OCI-M1 (cell line): ENCODE data around the gene ZER1.
"Not testable (repeated sequence)": the region's sequence is repeated elsewhere in the genome, so short reads cannot be mapped to it uniquely, and the experiment has no call there.

Experiments
- DNase-seq: peaks from one replicate; lab custom pipeline; 2025; lab: John Stamatoyannopoulos, UW

ZER1 gene

DNA sequence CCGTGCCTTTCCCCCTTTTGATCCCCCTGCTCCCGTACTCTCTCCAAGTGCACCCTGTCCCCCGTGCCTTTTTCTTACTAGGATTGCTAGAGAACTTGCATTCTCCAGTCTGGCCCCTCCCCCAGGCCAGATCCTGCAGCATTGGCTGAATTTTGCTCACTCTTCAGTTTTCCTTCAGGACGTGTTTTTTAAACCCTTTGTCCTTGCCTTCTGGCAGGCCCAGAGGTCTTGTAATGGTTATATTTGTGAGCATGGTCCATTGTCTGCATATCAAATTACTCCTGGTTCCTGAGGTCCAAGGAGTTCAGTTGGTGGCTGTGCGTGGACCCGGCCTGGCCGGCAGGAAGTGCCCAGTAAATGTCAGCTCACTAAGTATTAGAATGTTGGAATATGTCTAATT, 15.9 kb upstream of the ZER1 start:
- peak; percentile 12 for DNase-seq

DNA sequence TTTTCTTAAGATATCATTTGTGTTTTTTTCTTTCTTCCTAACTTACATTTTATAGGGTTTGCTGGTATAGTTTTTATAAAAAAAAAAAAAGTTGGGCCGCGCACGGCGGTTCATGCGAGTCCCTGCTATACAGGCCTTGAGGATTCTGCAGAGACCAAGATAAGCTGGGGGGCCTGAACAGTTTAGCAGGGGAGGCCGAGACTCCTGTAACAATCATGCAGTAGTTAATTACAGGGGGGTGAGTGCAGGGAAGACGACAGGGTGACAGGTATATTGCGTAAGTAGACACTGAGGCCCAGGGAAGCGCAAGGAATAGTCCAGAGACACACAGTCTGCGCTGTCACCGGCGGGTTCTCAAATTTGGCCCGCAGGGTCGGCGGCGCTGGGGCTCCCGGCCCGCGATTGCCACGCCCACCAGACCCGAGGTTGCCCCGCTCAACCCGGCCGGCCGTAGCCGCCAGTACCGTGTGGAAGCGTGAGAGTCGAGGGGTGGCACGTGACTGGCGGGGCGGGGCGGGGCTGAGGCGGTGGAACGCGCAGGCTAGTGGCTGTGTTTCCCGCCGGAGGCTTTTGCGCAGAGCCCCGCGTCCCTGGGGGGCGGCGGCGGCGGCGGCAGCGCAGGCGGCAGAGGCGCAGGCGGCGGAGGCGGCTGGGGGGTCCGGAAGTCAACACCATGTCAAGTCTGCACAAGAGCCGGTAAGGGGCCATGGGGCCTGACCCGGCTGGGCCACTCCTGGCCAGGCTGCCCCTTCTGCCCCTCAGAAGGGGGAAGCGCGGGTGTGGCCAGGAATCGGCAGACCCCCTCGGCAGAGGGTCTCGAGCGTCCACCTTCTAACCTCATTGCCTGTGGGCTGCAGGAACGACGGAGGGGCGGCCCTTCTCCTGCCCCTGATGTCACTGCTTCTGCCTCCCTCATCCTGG, 15.2 kb upstream of the ZER1 start, which contains the start of gene TBC1D13:
TBC1D13 (plus strand) TSS at position 573 of the 921 bp plus-strand sequence; CDS start at position 674, 101 bp downstream.
- peak; percentile 92 for DNase-seq

DNA sequence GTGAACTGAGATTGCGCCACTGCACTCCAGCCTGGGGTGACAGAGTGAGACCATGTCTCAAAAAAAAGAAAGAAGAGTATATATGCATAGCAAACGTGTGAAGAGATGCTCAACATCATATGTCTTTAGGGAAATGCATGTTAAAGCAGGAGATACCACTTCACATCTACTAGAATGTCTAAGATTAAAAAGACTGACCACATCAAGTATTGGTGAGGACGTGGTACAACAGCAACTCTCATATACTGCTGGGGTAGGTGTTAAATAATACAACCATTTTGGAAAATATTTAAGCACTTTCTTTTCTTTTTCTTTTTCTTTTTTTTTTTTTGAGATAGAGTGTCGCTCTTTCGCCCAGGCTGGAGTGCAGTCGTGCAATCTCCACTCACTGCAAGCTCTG, 13.7 kb upstream of the ZER1 start:
- DNase-seq = no peak

DNA sequence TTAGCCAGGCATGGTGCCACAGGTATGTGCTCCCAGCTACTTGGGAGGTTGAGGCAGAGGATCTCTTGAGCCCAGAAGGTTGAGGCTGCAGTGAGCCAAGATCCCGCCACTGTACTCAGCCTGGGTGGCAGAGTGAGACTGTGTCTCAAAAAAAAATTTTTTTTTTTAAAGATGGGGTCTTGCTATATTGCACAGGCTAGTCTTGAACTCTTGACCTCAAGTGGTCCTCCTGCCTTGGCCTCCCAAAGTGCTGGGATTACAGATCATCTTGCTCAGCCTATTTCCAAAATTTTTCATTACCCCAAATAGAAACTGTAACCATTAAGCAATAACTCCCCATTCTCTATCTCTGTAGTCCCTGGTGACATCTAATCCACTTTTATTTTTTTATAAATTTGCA, 10.9 kb upstream of the ZER1 start:
- no peak for DNase-seq

DNA sequence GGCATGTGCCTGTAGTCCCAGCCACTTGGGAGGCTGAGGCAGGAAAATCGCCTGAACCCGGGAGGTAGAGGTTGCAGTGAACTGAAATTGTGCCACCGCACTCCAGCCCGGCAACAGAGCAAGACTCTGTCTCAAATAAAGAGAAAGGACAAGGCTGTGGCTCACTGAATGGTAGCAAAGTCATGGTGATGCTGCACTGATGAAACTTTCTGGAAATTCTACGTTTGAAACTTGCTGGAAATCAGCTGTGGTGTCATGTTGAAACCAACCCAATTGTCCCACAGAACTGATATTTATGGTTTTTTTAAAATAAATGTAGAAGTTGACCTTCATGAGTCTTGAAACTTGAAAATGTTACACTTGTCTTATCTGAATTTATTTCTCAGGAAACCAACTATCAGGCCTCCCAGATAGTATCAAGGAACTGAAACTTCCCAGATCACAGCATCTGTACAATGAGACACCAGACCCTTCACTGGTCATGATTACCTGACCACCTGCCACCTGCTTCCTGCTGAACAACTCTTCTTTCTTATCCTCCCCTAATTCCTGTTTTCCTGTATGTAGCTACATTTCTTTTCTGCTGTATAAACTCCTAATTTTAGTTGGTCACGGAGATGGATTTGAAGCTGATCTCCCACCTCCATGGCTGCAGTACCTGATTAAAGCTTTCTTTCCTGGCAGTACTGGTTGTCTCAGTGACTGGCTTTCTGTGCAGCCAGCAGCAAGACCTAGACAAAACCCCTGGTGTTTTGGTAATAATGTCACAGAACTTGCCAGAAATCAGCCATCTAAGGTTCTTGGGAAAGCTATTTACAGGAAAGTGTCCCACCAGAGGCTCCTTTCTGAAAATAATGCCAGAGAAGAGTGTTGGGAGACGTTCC, 9.7 kb upstream of the ZER1 start:
- DNase-seq = peak; percentile 36

DNA sequence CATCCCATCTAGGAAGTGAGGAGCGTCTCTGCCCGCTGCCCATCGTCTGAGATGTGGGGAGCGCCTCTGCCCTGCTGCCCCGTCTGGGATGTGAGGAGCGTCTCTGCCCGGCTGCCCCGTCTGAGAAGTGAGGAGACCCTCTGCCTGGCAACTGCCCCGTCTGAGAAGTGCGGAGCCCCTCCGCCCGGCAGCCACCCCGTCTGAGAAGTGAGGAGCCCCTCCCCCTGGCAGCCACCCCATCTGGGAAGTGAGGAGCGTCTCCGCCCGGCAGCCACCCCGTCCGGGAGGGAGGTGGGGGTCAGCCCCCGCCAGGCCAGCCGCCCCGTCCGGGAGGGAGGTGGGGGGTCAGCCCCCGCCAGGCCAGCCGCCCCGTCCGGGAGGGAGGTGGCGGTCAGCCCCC, 8.4 kb upstream of the ZER1 start:
- DNase-seq = not testable (repeated sequence)

DNA sequence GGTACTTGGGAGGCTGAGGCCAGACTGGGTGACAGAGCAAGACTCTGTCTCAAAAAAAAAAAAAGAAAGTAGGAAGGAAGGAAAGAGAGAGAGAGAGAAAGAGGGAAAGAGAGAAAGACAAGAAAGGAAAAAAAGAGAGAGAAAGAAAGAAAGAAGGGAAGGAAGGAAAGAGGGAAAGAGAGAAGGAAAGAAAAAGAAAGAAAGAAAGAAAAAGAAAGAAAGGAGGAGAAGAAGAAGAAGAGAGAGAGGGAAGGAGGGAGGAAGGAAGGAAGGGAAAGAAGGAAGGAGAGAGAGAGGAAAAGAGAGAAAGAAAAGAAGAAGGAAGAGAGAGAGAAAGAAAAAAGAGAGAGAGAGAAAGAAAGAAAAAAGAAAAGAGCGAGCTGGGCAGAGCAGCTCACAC, 3.1 kb upstream of the ZER1 start:
- no peak for DNase-seq

DNA sequence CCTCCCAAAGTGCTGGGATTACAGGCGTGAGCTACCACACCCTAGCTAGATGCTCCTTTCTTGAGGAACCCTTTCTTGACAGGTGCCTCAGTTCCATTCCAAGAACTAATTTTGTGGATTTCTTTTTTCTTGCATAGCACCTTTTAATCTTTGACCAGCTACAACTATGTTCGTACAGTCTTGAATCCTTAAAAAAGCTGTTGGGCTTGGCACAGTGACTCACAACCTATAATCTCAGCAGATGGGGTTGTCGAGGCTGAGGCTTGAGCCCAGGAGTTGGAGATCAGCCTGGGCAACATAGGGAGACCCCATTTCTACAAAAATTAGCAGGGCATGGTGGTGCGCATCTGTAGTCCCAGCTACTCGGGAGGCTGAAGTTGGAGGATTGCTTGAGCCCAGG, 1.3 kb upstream of the ZER1 start:
- DNase-seq = no peak

DNA sequence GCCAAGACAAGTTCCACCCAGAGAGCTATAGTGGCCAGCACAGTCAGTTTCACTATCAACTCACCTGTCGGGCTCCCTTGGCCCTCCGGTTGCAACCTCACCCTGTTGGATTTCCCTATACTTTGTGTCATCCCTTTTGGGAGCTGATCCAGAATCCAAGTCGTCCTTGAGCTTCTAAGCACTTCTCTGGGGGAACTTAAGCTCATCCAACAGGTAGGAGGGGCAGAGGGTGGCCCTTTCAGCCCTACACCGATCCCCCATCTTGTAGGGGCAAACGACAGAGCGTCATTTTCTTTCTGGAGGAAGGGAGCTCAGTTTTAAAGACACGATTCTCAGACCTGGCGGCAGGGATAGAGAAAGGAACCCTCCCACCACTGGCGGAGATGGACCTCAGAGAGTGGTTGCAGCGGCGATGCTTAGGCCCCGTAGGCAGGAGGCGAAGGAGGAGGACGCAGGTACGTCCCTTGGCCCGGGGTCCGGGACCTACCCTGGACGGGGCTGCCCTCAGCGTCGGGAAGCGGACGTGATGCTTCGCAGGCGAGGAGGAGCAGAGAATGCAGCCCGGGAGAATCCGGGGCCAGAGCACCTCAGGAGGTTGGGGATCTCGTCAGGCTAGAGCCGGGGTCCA, 519 bp downstream of the ZER1 start:
- peak; percentile 56 for DNase-seq

DNA sequence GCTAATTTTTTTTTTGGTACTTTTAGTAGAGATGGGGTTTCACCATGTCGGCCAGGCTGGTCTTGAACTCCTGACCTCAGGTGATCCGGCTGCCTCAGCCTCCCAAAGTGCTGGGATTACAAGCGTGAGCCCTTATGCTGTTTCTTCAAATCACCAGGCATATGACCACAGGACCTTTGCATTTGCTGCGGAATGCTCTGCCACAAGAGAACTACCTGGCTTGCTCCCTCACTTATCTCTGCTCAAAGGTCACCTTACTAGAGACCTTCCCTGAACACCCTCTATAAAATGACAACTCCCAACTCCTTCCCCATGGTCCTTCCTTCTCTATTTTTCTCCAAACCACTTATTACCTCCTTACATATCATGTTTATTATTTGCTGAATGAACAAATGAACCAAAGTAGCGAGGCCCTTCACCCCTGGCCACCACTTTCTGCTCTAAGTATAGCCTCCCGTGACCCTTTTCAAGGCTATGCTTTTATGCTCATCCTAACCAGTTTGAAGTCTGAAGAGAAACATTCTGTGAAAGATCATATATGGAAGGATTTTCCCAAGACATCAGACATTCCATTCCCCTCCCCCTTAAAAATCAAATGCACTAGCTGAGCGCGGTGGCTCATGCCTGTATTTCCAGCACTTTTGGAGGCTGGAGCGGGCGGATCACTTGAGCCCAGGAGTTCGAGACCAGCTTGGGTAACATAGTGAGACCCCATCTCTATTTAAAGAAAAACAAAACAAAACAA, 1.3 kb downstream of the ZER1 start:
- no peak for DNase-seq

DNA sequence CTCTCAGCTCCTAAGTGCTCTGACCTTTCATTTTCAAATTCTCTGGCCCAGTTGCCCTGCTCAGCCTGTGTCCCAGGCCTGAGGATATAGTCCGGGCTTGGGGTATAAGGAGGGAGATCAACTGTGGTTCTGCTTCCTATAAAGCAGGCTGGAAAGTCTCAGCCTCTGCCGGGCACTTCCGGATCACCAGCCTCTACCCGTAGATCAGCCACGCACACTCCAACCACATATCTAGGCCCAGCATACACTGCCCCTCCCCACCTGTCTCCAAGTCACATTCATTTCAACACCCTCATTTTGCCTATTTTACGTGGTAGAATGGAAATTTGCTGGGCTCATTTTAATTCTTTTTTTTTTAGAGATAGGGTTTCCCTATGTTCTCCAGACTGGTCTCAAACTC, 3.1 kb downstream of the ZER1 start:
- DNase-seq = peak; percentile 65

DNA sequence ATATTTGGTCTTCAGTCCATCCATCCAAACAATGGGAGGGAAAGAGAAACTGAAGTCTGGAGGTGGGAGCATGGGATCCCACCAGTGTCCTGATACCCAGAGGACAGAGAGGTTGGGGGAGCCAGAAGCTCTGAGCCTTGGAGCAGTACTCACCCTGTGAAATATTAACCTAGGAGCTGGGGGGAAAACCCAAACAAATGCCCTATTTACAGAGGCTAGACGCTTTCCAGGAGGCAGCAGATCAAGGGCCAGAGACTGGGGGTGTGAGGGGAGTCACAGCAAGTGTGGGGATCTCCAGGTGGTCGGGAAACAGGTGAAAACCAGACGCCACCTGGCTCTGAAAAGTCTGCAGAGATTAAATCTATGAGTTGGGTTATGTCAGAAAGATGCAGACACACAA, 6.2 kb downstream of the ZER1 start:
- no peak for DNase-seq

DNA sequence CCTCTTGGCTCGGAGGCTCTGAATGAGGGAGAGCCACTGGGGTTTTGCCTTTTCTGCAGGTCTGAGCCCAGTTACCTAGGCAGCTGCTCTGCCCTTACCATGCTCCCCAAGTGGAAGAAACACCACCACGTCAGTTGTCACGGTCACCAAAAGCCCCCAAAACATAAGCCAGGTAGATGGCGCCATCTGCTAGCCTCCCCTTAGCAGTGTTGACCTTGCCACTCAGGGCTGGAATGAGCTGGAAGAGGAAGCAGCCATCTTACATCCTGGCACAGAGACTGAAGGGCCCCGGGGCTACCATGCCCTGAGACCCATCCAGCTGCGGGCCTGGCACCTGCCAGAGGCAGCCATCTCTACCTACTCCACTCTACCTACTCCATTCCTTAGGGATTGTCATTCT, 7.4 kb downstream of the ZER1 start:
- DNase-seq = no peak

DNA sequence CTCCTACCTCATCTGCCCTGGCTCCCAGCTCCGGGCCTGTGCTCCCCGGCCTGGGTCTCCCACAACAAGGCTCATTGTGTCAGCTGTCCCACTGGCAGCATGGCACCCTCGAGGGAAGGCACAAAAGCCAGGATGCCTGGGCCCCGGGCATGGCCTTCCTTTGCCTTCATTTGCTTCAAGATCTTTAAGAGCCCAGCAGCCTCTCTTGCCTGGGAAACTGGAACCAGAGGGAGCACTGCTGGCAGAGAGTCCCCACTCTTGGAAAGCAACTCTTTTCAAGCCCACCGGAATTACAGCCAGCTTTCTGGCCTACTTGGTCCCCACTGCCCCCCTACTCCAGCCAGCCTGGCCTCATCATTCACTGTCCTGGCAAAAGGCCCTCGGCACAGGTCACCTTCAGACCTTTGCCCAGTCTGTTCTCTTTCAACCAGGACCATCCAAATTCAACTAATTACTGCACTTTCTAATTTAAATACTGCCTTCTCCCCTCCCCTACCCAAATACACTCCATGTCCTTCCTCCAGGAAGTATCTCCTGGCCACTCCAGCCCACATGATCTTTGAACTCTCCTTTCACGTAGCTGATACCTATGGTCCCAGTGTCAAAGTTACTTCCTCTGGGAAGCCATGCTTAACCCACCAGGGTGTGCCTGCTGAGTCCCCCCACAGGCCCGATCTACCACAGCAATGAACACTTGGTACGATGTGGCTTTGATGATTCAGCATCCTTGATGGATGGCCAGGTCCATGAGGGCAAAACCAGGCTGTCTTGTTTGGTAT, 8.9 kb downstream of the ZER1 start:
- DNase-seq = no peak

DNA sequence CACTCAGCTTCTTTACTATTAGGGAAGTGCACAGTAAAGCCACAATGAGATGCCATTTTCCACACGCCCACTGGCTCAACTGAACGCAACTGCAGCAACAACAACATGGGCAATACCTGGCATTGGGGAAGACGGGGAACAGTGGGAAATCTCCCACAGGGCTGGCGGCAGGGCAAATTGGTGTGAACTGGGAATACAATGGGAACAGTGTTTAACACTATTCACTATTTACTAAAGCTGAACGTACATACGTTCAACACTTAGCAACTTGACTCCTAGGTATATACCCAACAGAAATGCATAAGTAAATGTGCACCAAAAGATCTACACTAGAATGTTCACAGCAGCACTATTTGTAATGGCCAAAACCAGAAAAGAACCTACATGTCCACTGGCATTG, 14.1 kb downstream of the ZER1 start:
- DNase-seq = no peak

DNA sequence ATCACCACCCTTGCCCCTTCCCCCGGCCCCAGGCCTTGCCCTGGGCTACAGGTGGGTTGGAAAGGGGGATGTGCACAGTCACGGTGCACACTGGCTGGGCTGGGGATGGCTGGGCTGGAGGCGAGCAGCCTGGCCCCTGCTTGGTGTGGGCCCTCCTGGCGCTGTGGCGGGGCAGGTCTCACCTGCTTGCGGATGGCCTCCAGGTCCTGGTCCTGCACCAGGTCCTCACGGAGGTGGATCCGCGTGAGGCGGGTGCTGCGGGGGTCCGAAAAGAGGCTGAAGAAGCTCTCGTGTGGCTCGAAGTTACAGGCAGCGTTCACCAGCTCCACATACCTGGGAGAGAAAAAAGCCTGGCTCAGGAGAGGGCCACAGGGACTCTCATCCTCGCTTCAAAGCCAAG, 18.1 kb downstream of the ZER1 start:
- DNase-seq = no peak

DNA sequence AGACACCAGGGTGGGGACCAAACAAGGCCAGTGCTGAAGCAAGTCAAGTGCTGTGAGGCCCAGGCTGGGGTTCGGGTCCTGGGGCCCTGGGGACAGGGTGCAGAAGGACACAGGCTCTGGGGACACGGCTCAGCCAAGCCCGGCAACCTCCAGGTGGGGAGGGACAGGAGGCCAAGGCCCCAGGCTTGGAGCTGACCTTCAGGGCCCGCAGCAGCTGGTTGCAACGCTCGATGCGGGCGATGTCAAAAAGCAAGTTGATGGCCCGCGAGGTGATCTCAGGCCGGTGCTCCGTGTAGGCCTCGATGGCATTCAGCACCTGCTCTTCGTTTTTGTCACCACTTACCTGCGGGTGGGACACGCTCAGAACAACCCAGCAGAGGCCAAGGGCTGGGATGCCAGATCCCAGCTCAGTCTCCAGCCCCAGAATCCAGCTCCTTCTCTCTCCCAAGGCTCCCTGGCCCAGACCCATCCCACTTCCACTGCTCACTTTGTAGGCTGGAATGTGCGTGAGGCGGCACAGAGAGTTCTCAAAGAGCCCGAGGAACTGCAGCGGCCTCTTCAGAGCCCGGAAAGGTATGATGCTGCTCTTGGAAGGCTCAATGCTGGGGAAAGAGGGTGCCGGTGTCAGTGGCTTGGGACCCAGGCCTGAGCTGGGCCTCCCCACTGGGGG, 20.7 kb downstream of the ZER1 start:
- DNase-seq = no peak

DNA sequence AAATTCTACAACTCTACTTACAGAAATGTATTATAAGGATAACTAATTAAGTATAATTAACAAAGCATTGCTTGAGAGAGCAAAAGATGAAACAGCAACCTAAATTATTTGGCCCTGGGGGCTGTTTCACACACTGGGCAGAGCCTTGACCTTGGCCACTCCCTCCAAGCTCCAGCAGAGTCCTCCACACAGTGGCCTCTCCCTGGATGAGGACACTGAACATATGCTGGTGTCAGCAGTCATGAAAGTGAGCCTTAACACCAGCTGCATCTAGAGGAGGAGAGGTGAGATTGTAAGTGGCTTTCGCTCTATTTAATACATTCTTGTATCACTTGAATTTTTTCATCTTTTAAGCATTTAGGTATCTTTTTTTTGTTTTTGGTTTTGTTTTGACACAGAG, 24.5 kb downstream of the ZER1 start:
- no peak for DNase-seq

DNA sequence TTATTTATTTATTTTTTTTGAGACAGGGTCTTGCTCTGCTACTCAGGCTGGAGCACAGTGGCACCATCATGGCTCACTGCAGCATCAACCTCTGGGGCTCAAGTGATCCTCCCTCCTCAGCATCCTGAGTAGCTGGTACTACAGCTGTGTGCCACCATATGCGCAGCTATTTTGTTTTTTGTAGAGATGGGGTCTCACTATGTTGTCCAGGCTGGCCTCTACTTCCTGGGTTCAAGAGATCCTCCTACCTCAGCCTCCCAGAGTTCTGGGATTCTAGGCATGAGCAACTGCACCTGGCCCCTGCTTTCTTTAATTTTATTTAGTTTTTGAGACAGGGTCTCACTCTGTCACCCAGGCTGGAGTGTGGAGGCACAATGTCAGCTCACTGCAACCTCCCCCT, 28.3 kb downstream of the ZER1 start:
- DNase-seq = no peak

DNA sequence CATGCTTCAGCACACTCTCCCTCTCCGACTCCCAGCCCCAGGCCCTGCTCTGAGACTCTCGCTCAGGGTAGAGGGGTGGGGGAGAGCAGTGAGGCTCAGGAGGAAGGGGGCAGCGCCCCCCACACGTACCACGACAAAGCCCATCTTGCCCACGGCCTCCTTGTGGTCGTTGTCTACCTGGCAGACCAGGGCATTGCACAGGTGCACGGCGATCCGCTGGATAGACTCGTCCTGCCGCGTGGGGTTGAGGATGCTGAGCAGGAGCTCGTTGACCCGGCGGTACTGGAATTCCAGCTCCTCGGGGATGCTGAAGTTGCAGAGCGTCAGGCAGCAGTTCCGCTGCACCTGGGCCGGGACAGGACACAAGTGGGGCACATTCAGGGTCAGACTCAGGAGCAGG, 29.3 kb downstream of the ZER1 start:
- DNase-seq = no peak
